HG03139 (cell line): Measurements from ENCODE around the gene RNASE9.
"Not testable (repeated sequence)": the region's sequence is repeated elsewhere in the genome, so short reads cannot be mapped to it uniquely, and the experiment has no call there.

Experiments used
- ATAC-seq: cut with Tn5 transposase; IDR thresholded peaks from one replicate; pipeline ENCODE4 v1.9.1; 2021; ENCODE audit not compliant: unreplicated experiment

RNASE9 gene

GRCh38 chr14:20524027-20524426 is 36.8 kb downstream of the RNASE9 start:
- no peak for ATAC-seq

DNA sequence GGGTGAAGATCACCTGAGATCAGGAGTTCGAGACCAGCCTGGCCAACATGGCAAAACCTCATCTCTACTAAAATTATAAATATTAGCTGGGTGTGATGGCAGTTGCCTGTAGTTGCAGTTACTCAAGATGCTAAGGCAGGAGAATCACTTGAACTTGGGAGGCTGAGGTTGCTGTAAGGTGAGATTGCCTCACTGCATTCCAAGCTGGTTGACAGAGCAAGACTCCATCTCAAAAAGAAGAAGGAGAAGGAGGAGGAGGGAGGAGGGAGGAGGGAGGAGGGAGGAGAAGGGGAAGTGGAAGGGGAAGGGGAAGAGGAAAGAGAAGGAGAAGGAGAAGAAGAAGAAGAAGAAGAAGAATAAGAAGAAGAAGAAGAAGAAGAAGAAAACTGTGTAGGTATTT is 38.5 kb downstream of the RNASE9 start:
- no peak for ATAC-seq

- ATAC-seq, result no peak
Observed at GRCh38 chr14:20516921-20517320, 43.9 kb downstream of the RNASE9 start.

DNA sequence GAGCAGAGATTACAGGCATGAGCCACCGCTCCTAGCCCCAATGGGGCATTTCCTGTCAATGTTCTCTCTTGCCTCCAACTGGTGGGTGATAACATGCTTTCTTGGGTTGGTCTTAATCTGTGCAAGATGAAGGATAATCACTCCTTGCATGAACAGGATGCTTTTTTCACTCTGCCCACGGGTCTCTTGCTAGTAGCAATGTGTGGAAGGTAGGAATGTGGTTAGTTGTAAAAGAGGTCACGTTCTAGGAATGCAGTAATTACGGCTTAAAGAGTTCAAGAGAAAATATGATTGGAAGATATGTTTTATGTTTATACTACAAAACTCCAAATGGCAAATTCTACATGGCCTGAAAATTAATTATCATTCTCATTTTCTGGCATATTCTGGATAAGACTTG is 45.0 kb downstream of the RNASE9 start:
- no peak for ATAC-seq

GRCh38 chr14:20512177-20512905 is 48.5 kb downstream of the RNASE9 start:
- no peak for ATAC-seq

GRCh38 chr14:20508367-20508766 is 52.5 kb downstream of the RNASE9 start:
- ATAC-seq, result no peak

GRCh38 chr14:20507537-20507936 is 53.3 kb downstream of the RNASE9 start:
- ATAC-seq, result not testable (repeated sequence)

DNA sequence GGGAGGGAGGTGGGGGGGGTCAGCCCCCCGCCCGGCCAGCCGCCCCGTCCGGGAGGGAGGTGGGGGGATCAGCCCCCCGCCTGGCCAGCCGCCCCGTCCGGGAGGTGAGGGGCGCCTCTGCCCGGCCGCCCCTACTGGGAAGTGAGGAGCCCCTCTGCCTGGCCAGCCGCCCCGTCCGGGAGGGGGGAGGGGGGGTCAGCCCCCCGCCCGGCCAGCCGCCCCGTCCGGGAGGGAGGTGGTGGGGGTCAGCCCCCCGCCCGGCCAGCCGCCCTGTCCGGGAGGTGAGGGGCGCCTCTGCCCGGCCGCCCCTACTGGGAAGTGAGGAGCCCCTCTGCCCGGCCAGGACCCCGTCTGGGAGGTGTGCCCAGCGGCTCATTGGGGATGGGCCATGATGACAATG is 54.1 kb downstream of the RNASE9 start:
- not testable (repeated sequence) for ATAC-seq

DNA sequence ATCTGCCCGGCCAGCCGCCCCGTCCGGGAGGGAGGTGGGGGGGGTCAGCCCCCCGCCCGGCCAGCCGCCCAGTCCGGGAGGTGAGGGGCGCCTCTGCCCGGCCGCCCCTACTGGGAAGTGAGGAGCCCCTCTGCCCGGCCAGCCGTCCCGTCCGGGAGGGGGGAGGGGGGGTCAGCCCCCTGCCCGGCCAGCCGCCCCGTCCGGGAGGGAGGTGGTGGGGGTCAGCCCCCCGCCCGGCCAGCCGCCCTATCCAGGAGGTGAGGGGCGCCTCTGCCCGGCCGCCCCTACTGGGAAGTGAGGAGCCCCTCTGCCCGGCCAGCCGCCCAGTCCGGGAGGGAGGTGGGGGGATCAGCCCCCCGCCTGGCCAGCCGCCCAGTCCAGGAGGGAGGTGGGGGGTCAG is 54.6 kb downstream of the RNASE9 start:
- not testable (repeated sequence) for ATAC-seq
